Loucy (cell line): ENCODE measurements around the gene NOXO1.

Source experiments
- CTCF ChIP-seq: fragments of 200-600 bp; sonication (generic); conservative IDR thresholded peaks from 2 replicates; pipeline ENCODE4 v1.5.1; 2014; ENCODE audit warnings: mild to moderate bottlenecking, antibody characterized with exemption, low read length
- EZH2phosphoT487 ChIP-seq: fragments of 200-600 bp; IDR thresholded peaks from 2 replicates; pipeline ENCODE4 v1.6.1; 2018; ENCODE audit warnings: antibody characterized with exemption, mild to moderate bottlenecking, moderate library complexity, borderline replicate concordance

DNA sequence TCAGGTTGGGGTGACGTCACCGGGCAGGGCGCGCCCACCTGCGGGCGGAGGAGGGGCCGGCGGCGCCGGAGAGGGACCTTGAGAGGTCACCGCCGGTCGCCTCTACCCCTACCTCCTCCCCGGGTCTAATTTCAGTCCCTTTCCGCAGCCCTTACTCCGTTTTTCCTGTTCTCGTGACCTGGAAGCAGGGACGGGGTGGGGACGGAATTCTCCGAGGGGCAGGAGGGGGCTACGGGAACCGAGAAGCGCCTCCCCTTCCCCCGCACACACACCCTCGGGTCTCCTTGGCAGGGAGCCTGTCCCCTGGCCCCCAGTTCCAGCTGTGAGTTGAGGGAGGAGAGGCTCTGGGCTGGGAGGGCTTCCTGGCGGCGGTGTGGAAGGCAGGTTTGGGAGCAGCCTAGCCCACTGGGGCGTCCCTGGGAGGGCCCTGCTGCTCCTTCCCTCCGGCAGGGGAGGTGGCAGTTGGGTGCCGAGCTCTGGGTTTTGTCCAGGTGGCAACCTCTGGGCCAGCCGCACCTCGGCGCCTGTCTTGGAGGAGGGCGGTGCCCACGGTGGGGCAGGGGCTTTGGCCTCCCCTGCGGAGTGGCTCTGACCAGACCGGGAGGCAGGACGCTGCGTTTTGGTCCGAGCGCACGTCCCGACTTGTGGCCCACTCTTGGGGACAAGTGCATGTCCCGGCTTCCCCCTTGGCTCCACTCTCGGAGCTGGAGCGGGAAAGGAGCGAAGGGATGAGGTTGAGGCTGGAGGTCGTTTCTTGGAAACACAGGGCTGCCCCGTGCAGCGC lies 9.3 kb upstream of the NOXO1 start:
- TF ChIP-seq CTCF (no peak), EZH2phosphoT487 (no peak)
